OCI-LY7 (cell line): Measurements from ENCODE around the gene PRLR. TPM values are rescaled to one million over a fixed set of nuclear protein-coding genes. Genes with fewer than 3 reads are reported as not detected.

Experiments
- BruUV-seq: library from RNA; stranded (reverse); fragments of 400-500 nt; replicated peaks from 2 replicates; lab custom pipeline; 2021; lab: Mats Ljungman, UMichigan
- CTCF ChIA-PET: fragments of 300-600 bp; sonication (Branson Sonifier 250); formaldehyde crosslinking; loops from one replicate; lab custom pipeline; 2022; ENCODE audit warnings: antibody characterized with exemption; ENCODE audit not compliant: unreplicated experiment; lab: Charles Lee
- POLR2A ChIA-PET: fragments of 300-600 bp; sonication (Branson Sonifier 250); formaldehyde crosslinking; loops from one replicate; lab custom pipeline; 2022; ENCODE audit warnings: antibody characterized with exemption; lab: Charles Lee
- DNase-seq: peaks from one replicate; pipeline ENCODE4 v3.0.0-alpha.2; 2015; ENCODE audit warnings: low spot score
- H2AFZ ChIP-seq: fragments of 200-600 bp; sonication (generic), shearing (Covaris generic); 2 replicates; pipeline ENCODE4 v1.6.1; 2014; ENCODE audit warnings: mild to moderate bottlenecking, antibody characterized with exemption, low read length, moderate library complexity
- H3K27ac ChIP-seq: fragments of 200-600 bp; sonication (generic); 2 replicates; pipeline ENCODE4 v1.5.1; 2014; ENCODE audit warnings: mixed run types, low read depth, mild to moderate bottlenecking, moderate library complexity, low read length, inconsistent platforms; ENCODE audit not compliant: poor library complexity, severe bottlenecking
- H3K36me3 ChIP-seq: fragments of 200-600 bp; sonication (generic); 2 replicates; pipeline ENCODE4 v1.6.1; 2014; ENCODE audit warnings: mild to moderate bottlenecking, antibody characterized with exemption, low read length, moderate library complexity, mixed read lengths; ENCODE audit not compliant: insufficient read depth
- H3K4me1 ChIP-seq: fragments of 200-600 bp; sonication (generic); 2 replicates; pipeline ENCODE4 v1.5.1; 2014; ENCODE audit warnings: mild to moderate bottlenecking, low read length; ENCODE audit not compliant: insufficient read depth, poor library complexity, severe bottlenecking
- H3K4me2 ChIP-seq: fragments of 200-600 bp; sonication (generic); 2 replicates; pipeline ENCODE4 v1.6.1; 2014; ENCODE audit warnings: mild to moderate bottlenecking, low read length
- H3K4me3 ChIP-seq: fragments of 200-600 bp; sonication (generic); 2 replicates; pipeline ENCODE4 v1.5.1; 2014; ENCODE audit warnings: mild to moderate bottlenecking, low read depth, low read length; ENCODE audit not compliant: poor library complexity, severe bottlenecking
- H3K79me2 ChIP-seq: fragments of 200-600 bp; sonication (generic); 2 replicates; pipeline ENCODE4 v1.6.1; 2016; ENCODE audit warnings: low read depth, mild to moderate bottlenecking, low read length, moderate library complexity, mixed read lengths; ENCODE audit not compliant: insufficient read depth
- H3K9me2 ChIP-seq: fragments of 200-600 bp; sonication (generic); 2 replicates; pipeline ENCODE4 v1.6.1; 2016; ENCODE audit warnings: mild to moderate bottlenecking, low read length, mixed read lengths; ENCODE audit not compliant: insufficient read depth
- H3K9me3 ChIP-seq: fragments of 200-600 bp; sonication (generic); 2 replicates; pipeline ENCODE4 v1.6.1; 2014; ENCODE audit warnings: mild to moderate bottlenecking, mixed run types, low read length, mixed read lengths
- H4K20me1 ChIP-seq: fragments of 200-600 bp; sonication (generic); 2 replicates; pipeline ENCODE4 v1.6.1; 2014; ENCODE audit warnings: mild to moderate bottlenecking, antibody characterized with exemption, low read length, moderate library complexity, mixed read lengths; ENCODE audit not compliant: insufficient read depth
- EZH2phosphoT487 ChIP-seq: fragments of 200-600 bp; sonication (generic); IDR thresholded peaks from 2 replicates; pipeline ENCODE4 v1.6.1; 2018; ENCODE audit warnings: low read depth, borderline replicate concordance, mild to moderate bottlenecking, mixed run types, antibody characterized with exemption, low read length, moderate library complexity, mixed read lengths
- intact Hi-C: fragments of 100-400 bp; cut with micrococcal nuclease; formaldehyde crosslinking; loops from one replicate; pipeline ENCODE4 v1.10.0; 2022; ENCODE audit not compliant: unreplicated experiment
- total RNA-seq, 2 experiments: library from RNA; depleted of rRNA in 1 of 2; stranded (reverse); fragments of >200 nt in 1 of 2; shearing (Covaris generic) in 1 of 2; gene quantifications; 2 replicates each; pipeline ENCODE4 v1.2.3, GENCODE V29; 2014 to 2022
- TF ChIP-seq, protein P1 (sequence below): fragments of 200-600 bp; sonication (generic); conservative IDR thresholded peaks from 2 replicates; pipeline ENCODE4 v1.5.1; 2014; ENCODE audit warnings: mild to moderate bottlenecking, antibody characterized with exemption, low read length, moderate library complexity, mixed read lengths

Gene PRLR
- total RNA-seq, 2 experiments from 2014 or later: not detected

DNA sequence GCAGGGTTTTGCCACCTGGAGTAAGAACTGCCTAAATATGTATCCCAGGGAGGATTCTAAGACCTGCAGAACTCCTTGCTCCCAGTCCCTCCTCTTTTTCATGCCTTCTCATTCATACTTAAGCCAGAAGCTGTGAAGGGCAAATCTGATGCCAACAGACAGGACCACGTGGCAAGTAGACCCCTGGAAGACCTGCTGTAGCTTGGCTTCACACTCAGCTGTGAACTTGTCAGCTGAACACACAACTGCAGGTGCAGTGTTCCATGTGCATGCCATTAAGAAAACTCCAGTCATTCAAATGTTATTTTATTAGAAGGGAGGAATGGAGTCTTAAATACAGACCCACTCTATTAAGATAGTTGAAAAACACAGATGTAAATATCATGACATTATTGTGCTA lies 103.3 kb downstream of the PRLR start:
- POLR2A ChIA-PET: interaction anchor here (0.6 kb wide), 1 partner anchor 97 kb away, joined by 3 read pairs; no protein-coding TSS in a partner anchor
- H3K4me1 ChIP-seq: no peaks in the 10 kb centered on the region
- intact Hi-C loops: no loop called here

DNA sequence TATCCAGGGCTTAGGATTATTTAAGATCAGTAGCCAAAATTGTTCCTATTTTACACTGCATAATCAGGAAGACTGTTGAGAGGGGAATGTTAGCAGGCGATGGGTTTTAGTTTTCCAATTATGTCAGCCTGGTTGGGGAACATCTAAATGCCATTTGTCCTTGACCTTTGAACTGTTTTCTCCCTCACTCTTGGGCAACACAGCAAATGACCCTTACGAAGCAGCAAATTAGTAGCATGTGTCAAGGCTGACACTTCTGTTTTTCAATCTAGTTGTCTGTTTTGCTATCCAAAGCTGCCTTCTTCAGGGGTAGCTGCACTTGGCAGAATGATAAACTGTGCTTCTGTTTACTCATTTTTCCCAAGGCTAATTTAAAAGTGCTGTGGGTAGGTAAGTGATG lies 104.5 kb downstream of the PRLR start:
- TF ChIP-seq EZH2phosphoT487: no peak
- TF ChIP-seq, protein P1, sequence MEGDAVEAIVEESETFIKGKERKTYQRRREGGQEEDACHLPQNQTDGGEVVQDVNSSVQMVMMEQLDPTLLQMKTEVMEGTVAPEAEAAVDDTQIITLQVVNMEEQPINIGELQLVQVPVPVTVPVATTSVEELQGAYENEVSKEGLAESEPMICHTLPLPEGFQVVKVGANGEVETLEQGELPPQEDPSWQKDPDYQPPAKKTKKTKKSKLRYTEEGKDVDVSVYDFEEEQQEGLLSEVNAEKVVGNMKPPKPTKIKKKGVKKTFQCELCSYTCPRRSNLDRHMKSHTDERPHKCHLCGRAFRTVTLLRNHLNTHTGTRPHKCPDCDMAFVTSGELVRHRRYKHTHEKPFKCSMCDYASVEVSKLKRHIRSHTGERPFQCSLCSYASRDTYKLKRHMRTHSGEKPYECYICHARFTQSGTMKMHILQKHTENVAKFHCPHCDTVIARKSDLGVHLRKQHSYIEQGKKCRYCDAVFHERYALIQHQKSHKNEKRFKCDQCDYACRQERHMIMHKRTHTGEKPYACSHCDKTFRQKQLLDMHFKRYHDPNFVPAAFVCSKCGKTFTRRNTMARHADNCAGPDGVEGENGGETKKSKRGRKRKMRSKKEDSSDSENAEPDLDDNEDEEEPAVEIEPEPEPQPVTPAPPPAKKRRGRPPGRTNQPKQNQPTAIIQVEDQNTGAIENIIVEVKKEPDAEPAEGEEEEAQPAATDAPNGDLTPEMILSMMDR: no peak
- Histone ChIP-seq H2AFZ (no peak overlapping the region), H3K36me3 (no peaks in the 10 kb centered on the region), H3K79me2 (no peaks in the 10 kb centered on the region), H3K4me3 (no peak overlapping the region), H3K9me2 (no peaks in the 10 kb centered on the region), H3K4me1 (no peaks in the 10 kb centered on the region), H3K9me3 (no peaks in the 10 kb centered on the region), H3K4me2 (no peak overlapping the region), H3K27ac (no peak overlapping the region), H4K20me1 (no peaks in the 10 kb centered on the region)
- DNase-seq: no peak
- BruUV-seq: no TSS peak
- CTCF ChIA-PET: no interaction called here
- intact Hi-C loops: no loop called here
- POLR2A ChIA-PET: interaction anchor here (0.6 kb wide), 1 partner anchor 161 kb away, joined by 4 read pairs; no protein-coding TSS in a partner anchor

More for the DNA sequence above, 103.3 kb downstream of the PRLR start:
- Histone ChIP-seq H3K4me2 (no peak overlapping the region), H3K4me3 (no peak overlapping the region), H3K36me3 (no peaks in the 10 kb centered on the region), H4K20me1 (no peaks in the 10 kb centered on the region), H3K9me2 (no peaks in the 10 kb centered on the region), H3K9me3 (no peaks in the 10 kb centered on the region), H2AFZ (no peak overlapping the region), H3K27ac (no peak overlapping the region), H3K79me2 (no peaks in the 10 kb centered on the region)
- no TSS peak for BruUV-seq
- TF ChIP-seq EZH2phosphoT487: no peak
- no peak for DNase-seq
- CTCF ChIA-PET: no interaction called here

DNA sequence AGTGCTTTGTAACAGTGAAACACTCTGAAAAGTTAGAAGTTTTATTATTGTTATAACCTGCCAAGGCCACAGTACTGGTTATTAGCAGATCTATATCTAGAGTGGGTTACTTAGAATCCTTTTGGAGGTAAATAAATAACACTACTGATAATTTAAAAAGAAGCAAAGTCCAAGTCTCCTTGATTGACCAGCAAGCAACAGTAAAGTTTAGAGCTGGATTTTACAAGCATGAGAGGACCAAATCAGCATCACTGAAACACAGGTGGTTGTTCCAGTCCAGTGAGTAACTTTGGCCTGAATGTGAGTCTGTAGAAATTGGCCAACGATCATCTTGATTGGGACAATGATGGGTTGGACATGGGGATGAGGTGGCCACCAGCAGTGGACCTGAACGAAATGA lies 105.4 kb downstream of the PRLR start:
- CTCF ChIA-PET: no interaction called here

More for the DNA sequence above, 105.4 kb downstream of the PRLR start:
- Histone ChIP-seq H3K4me2 (no peak overlapping the region), H3K27ac (no peak overlapping the region), H3K4me1 (no peaks in the 10 kb centered on the region), H3K79me2 (no peaks in the 10 kb centered on the region), H2AFZ (no peak overlapping the region), H3K9me3 (no peaks in the 10 kb centered on the region), H3K9me2 (no peaks in the 10 kb centered on the region), H3K36me3 (no peaks in the 10 kb centered on the region), H4K20me1 (no peaks in the 10 kb centered on the region), H3K4me3 (no peak overlapping the region)
- no TSS peak for BruUV-seq
- TF ChIP-seq, protein P1: no peak
- TF ChIP-seq EZH2phosphoT487: no peak
- POLR2A ChIA-PET: interaction anchor here (0.6 kb wide), 2 partner anchors 11 to 160 kb away, joined by 3 to 4 read pairs; no protein-coding TSS in a partner anchor
- intact Hi-C loops: no loop called here
- DNase-seq: no peak
